Measurements from ENCODE around the gene TRPM3.

Gene TRPM3

GRCh38 chr9:71010258-71010657 lies 111.2 kb downstream of the TRPM3 start:
- no peak for TF ChIP-seq CTCF (IDR thresholded peaks at IDR 0.05; ENCODE audit: low read length, missing control alignments)
- no peak overlapping the region for H3K4me3 ChIP-seq (replicated peaks; ENCODE audit: low read depth, low read length)
- no peak for DNase-seq (ENCODE audit: low read depth)

GRCh38 chr9:71005456-71005855 lies 116.0 kb downstream of the TRPM3 start:
- TF ChIP-seq CTCF (IDR thresholded peaks at IDR 0.05; ENCODE audit: low read length, missing control alignments), result no peak
- H3K4me3 ChIP-seq (replicated peaks; ENCODE audit: low read depth, low read length), result no peak overlapping the region
- no peak for DNase-seq (ENCODE audit: low read depth)

- no peak overlapping the region for H3K4me3 ChIP-seq (replicated peaks; ENCODE audit: low read depth, low read length)
- DNase-seq (ENCODE audit: low read depth), result no peak
- no peak for TF ChIP-seq CTCF (IDR thresholded peaks at IDR 0.05; ENCODE audit: low read length, missing control alignments)
These were observed 117.2 kb downstream of the TRPM3 start for GRCh38 chr9:71004196-71004595.

GRCh38 chr9:71003346-71003745 lies 118.1 kb downstream of the TRPM3 start:
- no peak for DNase-seq (ENCODE audit: low read depth)
- no peak for TF ChIP-seq CTCF (IDR thresholded peaks at IDR 0.05; ENCODE audit: low read length, missing control alignments)
- H3K4me3 ChIP-seq (replicated peaks; ENCODE audit: low read depth, low read length), result no peak overlapping the region

GRCh38 chr9:71001780-71002386 lies 119.5 kb downstream of the TRPM3 start:
- TF ChIP-seq CTCF (IDR thresholded peaks at IDR 0.05; ENCODE audit: low read length, missing control alignments), result peak; percentile 70
- DNase-seq (ENCODE audit: low read depth), result peak; percentile 58
- no peak overlapping the region for H3K4me3 ChIP-seq (replicated peaks; ENCODE audit: low read depth, low read length)

- DNase-seq (ENCODE audit: low read depth), result peak; percentile 20
- TF ChIP-seq CTCF (IDR thresholded peaks at IDR 0.05; ENCODE audit: low read length, missing control alignments), result no peak
- no peak overlapping the region for H3K4me3 ChIP-seq (replicated peaks; ENCODE audit: low read depth, low read length)
These were observed 122.5 kb downstream of the TRPM3 start for GRCh38 chr9:70998962-70999361.

- no peak for TF ChIP-seq CTCF (IDR thresholded peaks at IDR 0.05; ENCODE audit: low read length, missing control alignments)
- DNase-seq (ENCODE audit: low read depth), result no peak
- no peak overlapping the region for H3K4me3 ChIP-seq (replicated peaks; ENCODE audit: low read depth, low read length)
These were observed 125.9 kb downstream of the TRPM3 start for GRCh38 chr9:70995511-70995910.
